ENCODE data around the gene EMP2. TPM values are rescaled to one million over a fixed set of nuclear protein-coding genes. Genes with fewer than 3 reads are reported as not detected.

The EMP2 gene
- total RNA-seq, 2 experiments from 2014 or later, result not detected

DNA sequence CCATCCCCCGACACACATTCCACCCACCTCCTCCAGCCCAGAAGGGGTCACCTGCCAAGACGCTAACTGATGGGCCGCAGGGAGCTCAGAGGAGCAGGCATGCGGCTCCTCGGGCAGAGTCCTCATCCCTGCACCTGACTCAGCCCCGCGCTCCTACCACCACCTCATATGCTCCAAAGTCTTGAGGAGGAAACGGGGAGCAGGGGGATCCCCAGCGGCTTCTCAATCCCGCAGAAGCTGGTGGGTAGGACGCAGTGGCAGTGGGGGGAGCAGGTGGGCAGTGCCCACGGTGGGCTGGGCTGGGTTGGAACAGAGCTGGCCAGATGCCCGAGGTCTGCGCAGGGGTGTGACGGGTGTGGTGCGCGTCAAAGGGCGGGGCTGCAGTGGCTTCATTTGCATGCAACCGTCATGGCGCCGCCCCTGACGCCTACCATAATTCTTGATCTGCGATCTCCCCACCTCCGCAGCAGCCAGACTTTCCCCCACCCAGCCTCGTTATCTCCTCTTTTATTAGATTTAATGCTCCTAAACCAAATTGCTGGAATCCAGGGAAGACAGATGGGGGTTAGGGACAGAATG, 39.0 kb upstream of the EMP2 start:
- Histone ChIP-seq H3K27ac (ENCODE audit: low read depth, low read length, poor library complexity, severe bottlenecking) (no peak overlapping the region), H3K79me2 (ENCODE audit: insufficient read depth, low read depth, low read length) (no peaks in the 10 kb centered on the region), H3K9me3 (ENCODE audit: low read length) (no peaks in the 10 kb centered on the region), H3K4me3 (ENCODE audit: low read depth, low read length, poor library complexity, severe bottlenecking) (no peak overlapping the region), H3K36me3 (ENCODE audit: insufficient read depth, low read length) (no peaks in the 10 kb centered on the region), H2AFZ (ENCODE audit: low read length) (no peak overlapping the region), H3K9me2 (ENCODE audit: insufficient read depth, low read length) (no peaks in the 10 kb centered on the region), H4K20me1 (ENCODE audit: insufficient read depth, low read length) (no peaks in the 10 kb centered on the region), H3K4me2 (ENCODE audit: low read length) (no peak overlapping the region), H3K4me1 (ENCODE audit: insufficient read depth, low read length, poor library complexity, severe bottlenecking) (no peaks in the 10 kb centered on the region)
- ChIA-PET CTCF (ENCODE audit: unreplicated experiment) (interaction anchor here (0.6 kb wide), 1 partner anchor 9 kb away, joined by 3 read pairs; no protein-coding TSS in a partner anchor), POLR2A (interaction anchor here (0.6 kb wide), 1 partner anchor 104 kb away, joined by 3 read pairs; no protein-coding TSS in a partner anchor)
- intact Hi-C loops (cut with micrococcal nuclease; ENCODE audit: unreplicated experiment), result no loop called here
- no peak for DNase-seq (ENCODE audit: low spot score)
- TF ChIP-seq, protein P1, sequence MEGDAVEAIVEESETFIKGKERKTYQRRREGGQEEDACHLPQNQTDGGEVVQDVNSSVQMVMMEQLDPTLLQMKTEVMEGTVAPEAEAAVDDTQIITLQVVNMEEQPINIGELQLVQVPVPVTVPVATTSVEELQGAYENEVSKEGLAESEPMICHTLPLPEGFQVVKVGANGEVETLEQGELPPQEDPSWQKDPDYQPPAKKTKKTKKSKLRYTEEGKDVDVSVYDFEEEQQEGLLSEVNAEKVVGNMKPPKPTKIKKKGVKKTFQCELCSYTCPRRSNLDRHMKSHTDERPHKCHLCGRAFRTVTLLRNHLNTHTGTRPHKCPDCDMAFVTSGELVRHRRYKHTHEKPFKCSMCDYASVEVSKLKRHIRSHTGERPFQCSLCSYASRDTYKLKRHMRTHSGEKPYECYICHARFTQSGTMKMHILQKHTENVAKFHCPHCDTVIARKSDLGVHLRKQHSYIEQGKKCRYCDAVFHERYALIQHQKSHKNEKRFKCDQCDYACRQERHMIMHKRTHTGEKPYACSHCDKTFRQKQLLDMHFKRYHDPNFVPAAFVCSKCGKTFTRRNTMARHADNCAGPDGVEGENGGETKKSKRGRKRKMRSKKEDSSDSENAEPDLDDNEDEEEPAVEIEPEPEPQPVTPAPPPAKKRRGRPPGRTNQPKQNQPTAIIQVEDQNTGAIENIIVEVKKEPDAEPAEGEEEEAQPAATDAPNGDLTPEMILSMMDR (conservative IDR thresholded peaks at IDR 0.05; ENCODE audit: low read length), result no peak
- TF ChIP-seq EZH2phosphoT487 (IDR thresholded peaks at IDR 0.05; ENCODE audit: borderline replicate concordance, low read depth, low read length), result no peak
- no TSS peak for BruUV-seq (replicated peaks)

DNA sequence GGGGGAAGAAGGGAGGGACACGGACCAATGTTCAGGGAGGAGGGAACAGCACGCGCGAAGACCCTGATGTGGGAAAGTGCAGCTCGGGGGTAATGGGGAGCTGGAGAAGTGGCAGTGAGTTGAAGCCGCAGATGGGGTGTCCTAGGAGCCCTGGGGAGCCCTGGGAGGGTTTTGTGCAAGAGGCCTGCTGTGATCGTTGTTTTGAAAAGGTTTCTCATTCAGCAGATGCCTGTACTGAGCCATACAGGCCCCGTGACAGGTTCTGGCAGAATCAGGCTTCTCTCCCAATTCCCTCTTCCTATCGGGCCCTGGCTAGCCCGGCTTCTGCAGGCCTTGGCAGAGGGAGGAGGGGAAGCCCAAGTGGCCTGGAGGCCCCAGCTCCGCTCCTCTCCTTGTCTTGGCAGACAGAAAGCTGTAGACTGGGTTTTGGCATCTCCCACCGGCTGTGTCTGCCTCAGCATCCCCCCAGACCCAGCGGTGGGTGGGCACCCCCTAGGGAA, 38.4 kb upstream of the EMP2 start:
- no TSS peak for BruUV-seq (replicated peaks)
- no peaks in the 10 kb centered on the region for H3K36me3 ChIP-seq (ENCODE audit: insufficient read depth, low read length)

More for the DNA sequence above, 38.4 kb upstream of the EMP2 start:
- H3K4me1 ChIP-seq (ENCODE audit: insufficient read depth, low read length, poor library complexity, severe bottlenecking), result no peaks in the 10 kb centered on the region
- no peak overlapping the region for H3K4me3 ChIP-seq (ENCODE audit: low read depth, low read length, poor library complexity, severe bottlenecking)
- H3K9me2 ChIP-seq (ENCODE audit: insufficient read depth, low read length), result no peaks in the 10 kb centered on the region
- no peaks in the 10 kb centered on the region for H4K20me1 ChIP-seq (ENCODE audit: insufficient read depth, low read length)
- intact Hi-C loops (cut with micrococcal nuclease; ENCODE audit: unreplicated experiment), result no loop called here
- DNase-seq (ENCODE audit: low spot score), result no peak
- TF ChIP-seq EZH2phosphoT487 (IDR thresholded peaks at IDR 0.05; ENCODE audit: borderline replicate concordance, low read depth, low read length), result no peak
- TF ChIP-seq, protein P1 (conservative IDR thresholded peaks at IDR 0.05; ENCODE audit: low read length), result no peak
- H2AFZ ChIP-seq (ENCODE audit: low read length), result no peak overlapping the region
- CTCF ChIA-PET (ENCODE audit: unreplicated experiment), result no interaction called here
- H3K4me2 ChIP-seq (ENCODE audit: low read length), result no peak overlapping the region
- no peaks in the 10 kb centered on the region for H3K9me3 ChIP-seq (ENCODE audit: low read length)
- no peak overlapping the region for H3K27ac ChIP-seq (ENCODE audit: low read depth, low read length, poor library complexity, severe bottlenecking)
- POLR2A ChIA-PET, result no interaction called here
- no peaks in the 10 kb centered on the region for H3K79me2 ChIP-seq (ENCODE audit: insufficient read depth, low read depth, low read length)

All from OCI-LY7 (cell line).